ENCODE results near the gene TRIM38. TPM values are rescaled to one million over a fixed set of nuclear protein-coding genes. Genes with fewer than 3 reads are reported as not detected.

TRIM38 gene
- total RNA-seq, 1 experiment from 2014 or later, result 5.4 TPM

DNA sequence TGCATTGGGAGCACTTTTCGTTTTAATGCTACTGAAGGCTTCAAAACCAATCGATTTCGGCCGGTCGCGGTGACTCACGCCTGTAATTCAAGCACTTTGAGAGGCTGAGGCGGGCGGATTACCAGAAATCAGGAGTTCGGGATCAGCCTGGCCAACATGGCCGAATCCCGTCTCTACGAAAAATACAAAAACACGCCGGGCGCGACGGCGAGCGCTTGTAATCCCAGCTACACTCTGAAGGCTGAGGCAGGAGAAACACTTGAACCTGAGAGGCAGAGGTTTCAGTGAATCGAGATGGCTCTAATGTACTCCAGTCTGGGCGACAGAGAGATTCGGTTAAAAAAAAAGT, 58.4 kb downstream of the TRIM38 start:
- Mint-ChIP-seq H3K9me3 (ENCODE audit: unreplicated experiment) (no peaks in the 10 kb centered on the region), H3K36me3 (ENCODE audit: insufficient read depth, unreplicated experiment) (peaks cover 20% of the 10 kb centered on the region), H3K27me3 (ENCODE audit: insufficient read depth, unreplicated experiment) (no peaks in the 10 kb centered on the region), H3K4me1 (ENCODE audit: insufficient read depth, unreplicated experiment) (peaks cover 9% of the 10 kb centered on the region), H3K4me3 (ENCODE audit: unreplicated experiment) (peak overlapping the region; percentile 81), H3K27ac (ENCODE audit: low read depth, unreplicated experiment) (peak overlapping the region; percentile 92)
- TF ChIP-seq, protein P1, sequence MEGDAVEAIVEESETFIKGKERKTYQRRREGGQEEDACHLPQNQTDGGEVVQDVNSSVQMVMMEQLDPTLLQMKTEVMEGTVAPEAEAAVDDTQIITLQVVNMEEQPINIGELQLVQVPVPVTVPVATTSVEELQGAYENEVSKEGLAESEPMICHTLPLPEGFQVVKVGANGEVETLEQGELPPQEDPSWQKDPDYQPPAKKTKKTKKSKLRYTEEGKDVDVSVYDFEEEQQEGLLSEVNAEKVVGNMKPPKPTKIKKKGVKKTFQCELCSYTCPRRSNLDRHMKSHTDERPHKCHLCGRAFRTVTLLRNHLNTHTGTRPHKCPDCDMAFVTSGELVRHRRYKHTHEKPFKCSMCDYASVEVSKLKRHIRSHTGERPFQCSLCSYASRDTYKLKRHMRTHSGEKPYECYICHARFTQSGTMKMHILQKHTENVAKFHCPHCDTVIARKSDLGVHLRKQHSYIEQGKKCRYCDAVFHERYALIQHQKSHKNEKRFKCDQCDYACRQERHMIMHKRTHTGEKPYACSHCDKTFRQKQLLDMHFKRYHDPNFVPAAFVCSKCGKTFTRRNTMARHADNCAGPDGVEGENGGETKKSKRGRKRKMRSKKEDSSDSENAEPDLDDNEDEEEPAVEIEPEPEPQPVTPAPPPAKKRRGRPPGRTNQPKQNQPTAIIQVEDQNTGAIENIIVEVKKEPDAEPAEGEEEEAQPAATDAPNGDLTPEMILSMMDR (IDR thresholded peaks at IDR 0.05; ENCODE audit: unreplicated experiment), result no peak
- ChIA-PET POLR2A (interaction anchor here (0.6 to 20.2 kb wide), 40 partner anchors 11 to 1851 kb away, joined by 3 to 1354 read pairs (median 6); partner anchors contain the start of gene TRIM38), CTCF (interaction anchor here (0.9 to 2.7 kb wide), 3 partner anchors 9 to 18 kb away, joined by 3 to 13 read pairs (median 5); a partner anchor contains a TSS)
- peak; percentile 77 for DNase-seq (ENCODE audit: unreplicated experiment)
- TSS peak; percentile 31 for BruUV-seq (replicated peaks)
- intact Hi-C loops (cut with micrococcal nuclease), result no loop called here

DNA sequence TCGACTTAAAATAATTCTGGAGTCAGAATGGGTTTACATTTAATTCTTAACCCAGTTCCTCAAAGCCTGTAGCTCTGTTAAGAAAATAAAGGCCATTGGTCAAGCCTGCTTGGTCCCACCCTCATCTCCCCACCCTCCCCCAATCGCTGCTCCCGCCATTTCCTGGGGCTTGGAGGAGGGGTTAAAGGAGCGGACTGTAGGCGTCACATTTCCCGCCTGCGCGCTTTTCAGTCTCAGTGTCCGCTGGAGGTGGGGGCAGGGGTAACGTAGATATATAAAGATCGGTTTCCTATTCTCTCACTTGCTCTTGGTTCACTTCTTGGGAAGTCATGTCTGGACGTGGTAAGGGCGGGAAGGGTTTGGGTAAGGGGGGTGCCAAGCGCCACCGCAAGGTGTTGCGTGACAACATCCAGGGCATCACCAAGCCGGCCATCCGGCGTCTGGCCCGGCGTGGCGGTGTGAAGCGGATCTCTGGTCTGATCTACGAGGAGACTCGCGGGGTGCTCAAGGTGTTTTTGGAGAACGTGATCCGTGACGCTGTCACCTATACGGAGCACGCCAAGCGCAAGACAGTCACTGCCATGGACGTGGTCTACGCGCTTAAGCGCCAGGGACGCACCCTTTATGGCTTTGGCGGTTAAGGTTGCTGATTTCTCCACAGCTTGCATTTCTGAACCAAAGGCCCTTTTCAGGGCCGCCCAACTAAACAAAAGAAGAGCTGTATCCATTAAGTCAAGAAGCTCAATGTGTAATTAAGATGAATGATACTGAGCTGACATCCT, 58.9 kb downstream of the TRIM38 start:
- peak; percentile 97 for DNase-seq (ENCODE audit: unreplicated experiment)
- TF ChIP-seq, protein P1 (IDR thresholded peaks at IDR 0.05; ENCODE audit: unreplicated experiment), result no peak
- H3K4me1 Mint-ChIP-seq (ENCODE audit: insufficient read depth, unreplicated experiment), result peaks cover 9% of the 10 kb centered on the region
- peak overlapping the region; percentile 92 for H3K27ac Mint-ChIP-seq (ENCODE audit: low read depth, unreplicated experiment)
- ChIA-PET POLR2A (interaction anchor here (0.6 to 20.2 kb wide), 39 partner anchors 11 to 1851 kb away, joined by 3 to 1354 read pairs (median 7); partner anchors contain the start of gene TRIM38), CTCF (interaction anchor here (0.9 to 2.7 kb wide), 6 partner anchors 10 to 76 kb away, joined by 3 to 13 read pairs (median 4); a partner anchor contains a TSS)
- intact Hi-C loops (cut with micrococcal nuclease), result no loop called here
- peaks cover 24% of the 10 kb centered on the region for H3K36me3 Mint-ChIP-seq (ENCODE audit: insufficient read depth, unreplicated experiment)
- no peaks in the 10 kb centered on the region for H3K27me3 Mint-ChIP-seq (ENCODE audit: insufficient read depth, unreplicated experiment)
- peak overlapping the region; percentile 81 for H3K4me3 Mint-ChIP-seq (ENCODE audit: unreplicated experiment)
- no TSS peak for BruUV-seq (replicated peaks)
- no peaks in the 10 kb centered on the region for H3K9me3 Mint-ChIP-seq (ENCODE audit: unreplicated experiment)

DNA sequence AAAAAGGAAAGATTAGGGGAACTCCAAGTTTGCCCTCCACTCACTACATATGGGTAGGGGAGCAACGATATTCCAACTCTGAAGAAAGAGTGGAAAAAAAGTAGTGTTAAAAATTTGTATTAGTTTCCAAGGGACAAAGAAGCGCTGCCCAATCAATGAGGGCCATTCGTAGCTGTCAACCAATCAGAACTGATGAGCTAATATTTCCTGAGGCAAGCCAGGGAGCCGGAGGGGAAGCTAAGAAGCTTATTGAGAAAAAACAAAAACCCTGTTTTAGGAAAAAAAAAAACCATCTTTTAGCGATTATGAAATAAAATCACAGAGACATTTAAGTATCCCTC, 59.5 kb downstream of the TRIM38 start:
- intact Hi-C loops (cut with micrococcal nuclease), result no loop called here
- Mint-ChIP-seq H3K36me3 (ENCODE audit: insufficient read depth, unreplicated experiment) (peaks cover 30% of the 10 kb centered on the region), H3K4me3 (ENCODE audit: unreplicated experiment) (peak overlapping the region; percentile 81), H3K9me3 (ENCODE audit: unreplicated experiment) (no peaks in the 10 kb centered on the region), H3K27ac (ENCODE audit: low read depth, unreplicated experiment) (peak overlapping the region; percentile 92), H3K27me3 (ENCODE audit: insufficient read depth, unreplicated experiment) (no peaks in the 10 kb centered on the region), H3K4me1 (ENCODE audit: insufficient read depth, unreplicated experiment) (peaks cover 9% of the 10 kb centered on the region)
- DNase-seq (ENCODE audit: unreplicated experiment), result peak; percentile 73
- TF ChIP-seq, protein P1 (IDR thresholded peaks at IDR 0.05; ENCODE audit: unreplicated experiment), result no peak
- no TSS peak for BruUV-seq (replicated peaks)
- ChIA-PET POLR2A (interaction anchor here (0.7 to 20.2 kb wide), 24 partner anchors 10 to 1844 kb away, joined by 3 to 1354 read pairs (median 7); partner anchors contain the start of gene TRIM38), CTCF (interaction anchor here (0.5 to 2.7 kb wide), 7 partner anchors 9 to 77 kb away, joined by 3 to 13 read pairs (median 3); a partner anchor contains a TSS)

DNA sequence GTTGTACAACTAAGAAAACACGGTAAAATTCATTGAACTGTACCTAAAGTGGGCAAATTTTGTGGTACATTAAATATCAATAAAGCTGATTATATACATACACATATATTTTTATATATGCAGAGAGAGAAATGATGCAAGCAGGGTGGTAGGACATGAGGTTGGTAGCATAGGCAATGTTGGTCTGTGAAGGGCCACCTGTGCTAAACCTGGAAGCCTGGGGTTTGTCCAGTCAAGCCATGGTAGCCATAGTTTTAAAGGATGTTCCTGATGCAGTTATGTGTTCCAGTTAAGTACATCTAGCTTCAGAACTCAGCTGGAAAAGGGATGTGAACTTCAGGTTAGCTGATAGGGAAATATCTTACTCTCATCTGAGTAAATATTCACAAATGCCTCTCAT, 60.1 kb downstream of the TRIM38 start:
- ChIA-PET CTCF (interaction anchor here (0.5 to 5.8 kb wide), 7 partner anchors 8 to 77 kb away, joined by 3 to 70 read pairs (median 3); a partner anchor contains a TSS), POLR2A (interaction anchor here (0.7 to 20.2 kb wide), 17 partner anchors 10 to 1815 kb away, joined by 3 to 1354 read pairs (median 14); partner anchors contain the start of gene TRIM38)
- H3K36me3 Mint-ChIP-seq (ENCODE audit: insufficient read depth, unreplicated experiment), result peaks cover 28% of the 10 kb centered on the region
- peaks cover 9% of the 10 kb centered on the region for H3K4me1 Mint-ChIP-seq (ENCODE audit: insufficient read depth, unreplicated experiment)
- no peaks in the 10 kb centered on the region for H3K9me3 Mint-ChIP-seq (ENCODE audit: unreplicated experiment)
- TF ChIP-seq, protein P1 (IDR thresholded peaks at IDR 0.05; ENCODE audit: unreplicated experiment), result no peak
- BruUV-seq (replicated peaks), result no TSS peak
- DNase-seq (ENCODE audit: unreplicated experiment), result no peak
- intact Hi-C loops (cut with micrococcal nuclease), result no loop called here
- no peaks in the 10 kb centered on the region for H3K27me3 Mint-ChIP-seq (ENCODE audit: insufficient read depth, unreplicated experiment)
- H3K27ac Mint-ChIP-seq (ENCODE audit: low read depth, unreplicated experiment), result no peak overlapping the region
- no peak overlapping the region for H3K4me3 Mint-ChIP-seq (ENCODE audit: unreplicated experiment)
